Activated T-cell treated with anti-CD3 and anti-CD28 coated beads, Interleukin-2, amount 50 U/mL, for 4 hours (primary cell): Measurements from ENCODE around the gene RGPD6. TPM values are rescaled to one million over a fixed set of nuclear protein-coding genes. Genes with fewer than 3 reads are reported as not detected.
"Not testable (repeated sequence)": the region's sequence is repeated elsewhere in the genome, so short reads cannot be mapped to it uniquely, and the experiment has no call there.

Source experiments
- ATAC-seq, 2 donors: fragments of 200-7000 bp; cut with Tn5 transposase; one replicate each; pipeline ENCODE4 v1.10.0; 2021
- DNase-seq: peaks from one replicate; pipeline ENCODE4 v3.0.0-alpha.2; 2020
- H3K27me3 Mint-ChIP-seq: one replicate; pipeline ENCODE4 v1.8.0; 2021; ENCODE audit warnings: low read depth, mixed read lengths
- H3K36me3 Mint-ChIP-seq: one replicate; pipeline ENCODE4 v1.8.0; 2022; ENCODE audit warnings: mixed read lengths; ENCODE audit not compliant: insufficient read depth
- H3K4me1 Mint-ChIP-seq: one replicate; pipeline ENCODE4 v1.8.0; 2021; ENCODE audit warnings: low read depth, mixed read lengths
- H3K4me3 Mint-ChIP-seq: one replicate; pipeline ENCODE4 v1.8.0; 2021; ENCODE audit warnings: mild to moderate bottlenecking, moderate library complexity, mixed read lengths
- H3K9me3 Mint-ChIP-seq: one replicate; pipeline ENCODE4 v1.8.0; 2021; ENCODE audit warnings: mixed read lengths
- total RNA-seq, 3 donors: library from RNA; stranded (reverse); gene quantifications; one replicate each; pipeline ENCODE4 v1.2.1, GENCODE V29; 2021

RGPD6 gene
- total RNA-seq: 10 to 100 TPM in 2 of 3 donors, 1 to 10 TPM in 1; 7.4 to 20.4 (median 14.9) TPM

GRCh38 chr2:110576763-110577416 is at the start of gene RGPD6:
Gene RGPD6, minus strand, starts transcription at chr2:110577222. Its CDS starts 198 bp downstream, at chr2:110577024.
- DNase-seq, H3K9me3 Mint-ChIP-seq, H3K4me1 Mint-ChIP-seq, H3K36me3 Mint-ChIP-seq, H3K27me3 Mint-ChIP-seq, H3K4me3 Mint-ChIP-seq: not testable (repeated sequence)
- ATAC-seq: peak; percentile 100

DNA sequence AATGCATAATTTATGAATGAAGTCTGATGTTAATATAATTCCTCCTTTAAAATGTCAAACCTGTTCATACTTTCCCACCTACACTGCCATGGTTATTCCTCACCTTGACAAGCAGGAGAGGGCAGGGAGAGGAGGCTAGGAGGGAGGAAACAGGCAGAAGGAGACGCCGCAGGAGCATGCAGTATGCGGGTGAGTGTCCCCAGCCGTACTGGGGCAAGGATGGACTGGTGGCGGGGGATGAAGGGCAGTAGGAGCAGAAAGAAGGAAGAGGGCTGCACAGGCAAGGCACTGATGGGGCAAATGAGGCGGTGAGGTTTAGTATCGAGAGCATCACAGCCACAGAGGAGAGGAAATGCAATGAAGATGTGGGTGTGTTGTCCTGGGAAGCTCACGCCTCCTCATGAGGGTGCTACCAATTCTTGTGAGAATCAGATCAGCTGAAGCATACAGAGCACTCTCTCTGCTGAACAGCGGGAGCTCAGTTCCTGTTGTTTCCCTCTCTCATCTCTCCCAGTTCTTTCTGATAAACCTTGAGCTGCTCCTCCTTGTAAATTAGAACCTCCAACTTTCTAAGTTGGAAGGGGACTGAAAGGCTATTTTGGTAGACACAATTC is 42.4 kb upstream of the RGPD6 start:
- not testable (repeated sequence) for H3K27me3 Mint-ChIP-seq, H3K9me3 Mint-ChIP-seq, DNase-seq, H3K4me3 Mint-ChIP-seq, H3K4me1 Mint-ChIP-seq, H3K36me3 Mint-ChIP-seq, ATAC-seq

DNA sequence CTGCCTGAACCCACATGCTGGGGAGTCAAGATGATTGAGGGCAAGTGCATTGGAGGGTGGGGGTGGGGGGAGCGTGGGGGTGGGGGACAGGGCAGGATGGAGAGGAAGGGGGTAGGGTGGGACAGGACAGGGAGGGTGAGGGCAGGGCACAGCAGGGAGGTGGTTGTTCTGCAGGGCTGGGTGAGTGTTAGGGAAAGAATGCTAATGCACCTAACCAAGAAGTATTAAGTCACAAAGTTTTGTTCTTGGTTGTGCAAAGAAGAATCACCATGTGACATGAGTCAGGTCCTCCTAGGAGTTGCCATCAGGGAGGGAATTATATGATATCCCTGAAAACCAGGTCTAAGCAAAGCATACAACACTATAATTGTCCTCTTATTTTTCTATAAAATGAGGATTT is 36.9 kb upstream of the RGPD6 start:
- not testable (repeated sequence) for H3K9me3 Mint-ChIP-seq, H3K27me3 Mint-ChIP-seq, DNase-seq, H3K36me3 Mint-ChIP-seq, H3K4me1 Mint-ChIP-seq, ATAC-seq, H3K4me3 Mint-ChIP-seq

- H3K36me3 Mint-ChIP-seq, H3K4me1 Mint-ChIP-seq, H3K27me3 Mint-ChIP-seq, H3K9me3 Mint-ChIP-seq, H3K4me3 Mint-ChIP-seq: not testable (repeated sequence)
- ATAC-seq: peak; percentile 67 to 68
- DNase-seq: peak; percentile 40
Observed at GRCh38 chr2:110610613-110611250, 33.7 kb upstream of the RGPD6 start.

DNA sequence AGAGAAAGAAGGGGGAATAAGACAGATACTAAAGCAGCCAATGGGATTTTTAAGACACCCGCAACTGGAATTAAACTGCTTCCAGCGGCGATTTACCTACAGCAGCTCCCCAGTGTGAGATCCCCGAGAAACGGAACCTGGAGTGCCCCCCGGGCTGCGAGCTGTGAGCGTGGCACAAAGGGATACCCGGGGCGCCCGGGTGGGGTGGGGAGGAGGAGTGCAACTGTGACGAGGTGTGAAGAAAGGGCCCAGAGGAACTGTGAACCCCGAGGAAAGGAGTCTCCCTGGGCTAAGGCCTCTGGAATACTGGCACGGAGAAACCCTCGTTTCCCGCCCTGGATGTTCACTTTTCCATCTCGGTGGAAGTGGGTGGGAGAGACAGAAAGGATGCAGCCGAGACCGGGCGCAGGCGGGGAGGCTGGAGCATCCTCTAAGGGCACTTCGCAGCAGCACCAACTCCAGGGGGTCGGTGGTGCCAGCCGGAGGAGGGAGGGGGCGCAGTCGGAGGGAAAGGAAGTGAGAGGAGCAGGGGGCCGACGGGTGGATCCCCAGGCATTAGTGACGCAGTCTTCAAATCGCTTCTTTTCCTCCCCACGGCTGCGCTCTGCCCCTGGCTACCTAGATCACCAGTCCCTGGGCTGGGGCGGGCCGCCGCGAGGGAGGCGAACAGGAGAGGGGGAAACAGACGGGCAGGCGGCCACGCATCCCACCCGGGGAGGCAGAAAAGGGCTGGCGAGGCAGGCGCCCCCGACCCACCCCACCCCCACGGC is 33.0 kb upstream of the RGPD6 start:
- not testable (repeated sequence) for H3K4me3 Mint-ChIP-seq, H3K9me3 Mint-ChIP-seq, H3K27me3 Mint-ChIP-seq, DNase-seq, H3K4me1 Mint-ChIP-seq, H3K36me3 Mint-ChIP-seq
- ATAC-seq: peak; percentile 67 to 68

DNA sequence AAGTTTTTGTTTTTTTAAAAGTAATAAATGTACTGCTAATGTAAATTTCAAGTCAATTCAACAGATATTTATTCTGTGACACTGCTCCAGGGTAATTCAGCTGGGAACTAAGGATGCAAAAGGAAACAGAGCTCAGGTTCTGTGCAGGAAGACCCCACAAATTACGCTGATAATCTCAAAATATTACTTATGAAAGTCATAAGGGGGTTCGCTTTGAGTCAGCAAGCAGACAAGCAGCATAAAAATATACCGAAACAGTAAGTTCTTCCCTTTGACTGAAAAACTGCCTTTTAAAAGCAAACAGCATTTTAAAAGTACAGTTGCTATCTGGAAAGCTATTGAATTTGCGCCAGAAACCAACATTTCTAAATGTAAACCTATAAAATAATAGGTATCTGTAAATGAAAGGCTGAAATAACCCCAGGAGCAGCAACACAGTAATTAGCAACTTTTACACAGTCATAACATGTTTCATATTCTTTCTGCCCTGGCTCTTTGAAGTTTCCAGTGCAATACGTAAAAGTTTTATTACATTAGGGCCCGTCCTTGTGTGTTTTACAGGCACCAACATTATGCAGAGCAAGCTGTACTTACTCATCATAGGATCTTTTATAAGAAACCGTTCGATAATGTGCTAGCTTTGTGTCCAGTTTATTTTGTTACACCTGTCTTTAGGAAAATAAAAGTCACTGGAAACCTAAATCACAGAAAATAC is 31.9 kb upstream of the RGPD6 start:
- H3K27me3 Mint-ChIP-seq, ATAC-seq, H3K9me3 Mint-ChIP-seq: not testable (repeated sequence)

GRCh38 chr2:110605057-110605456 is 28.0 kb upstream of the RGPD6 start:
- not testable (repeated sequence) for H3K27me3 Mint-ChIP-seq, H3K4me3 Mint-ChIP-seq, H3K9me3 Mint-ChIP-seq, H3K36me3 Mint-ChIP-seq, ATAC-seq, DNase-seq, H3K4me1 Mint-ChIP-seq

More for the DNA sequence above, 31.9 kb upstream of the RGPD6 start:
- not testable (repeated sequence) for H3K4me1 Mint-ChIP-seq, H3K36me3 Mint-ChIP-seq, H3K4me3 Mint-ChIP-seq, DNase-seq

GRCh38 chr2:110603917-110604591 is 27.0 kb upstream of the RGPD6 start:
- not testable (repeated sequence) for H3K27me3 Mint-ChIP-seq, ATAC-seq

DNA sequence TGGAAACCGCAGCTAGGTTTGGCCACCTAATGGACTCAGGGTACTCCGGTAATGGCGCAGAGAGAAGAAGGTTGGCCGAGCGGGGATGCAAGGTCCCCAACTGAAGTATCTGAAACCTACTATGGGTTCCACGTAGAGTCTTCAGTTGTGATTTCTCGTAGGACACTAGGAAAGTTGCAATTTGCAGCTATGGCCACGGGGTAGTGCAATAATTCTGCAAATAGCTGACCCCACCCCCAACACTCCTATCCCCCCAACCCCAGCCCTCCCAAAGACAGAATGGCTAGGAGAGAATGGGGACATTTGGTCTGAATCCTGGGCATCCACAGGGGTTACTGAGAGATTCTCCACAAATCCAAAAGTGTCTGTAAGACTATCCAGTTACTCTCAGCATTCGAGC is 25.1 kb upstream of the RGPD6 start:
- H3K27me3 Mint-ChIP-seq, H3K36me3 Mint-ChIP-seq, H3K4me1 Mint-ChIP-seq, H3K4me3 Mint-ChIP-seq, ATAC-seq, H3K9me3 Mint-ChIP-seq, DNase-seq: not testable (repeated sequence)

More at GRCh38 chr2:110603917-110604591, 27.0 kb upstream of the RGPD6 start:
- H3K9me3 Mint-ChIP-seq, H3K36me3 Mint-ChIP-seq, DNase-seq, H3K4me3 Mint-ChIP-seq, H3K4me1 Mint-ChIP-seq: not testable (repeated sequence)

- H3K4me3 Mint-ChIP-seq, DNase-seq, H3K27me3 Mint-ChIP-seq, H3K9me3 Mint-ChIP-seq, H3K36me3 Mint-ChIP-seq, H3K4me1 Mint-ChIP-seq, ATAC-seq: not testable (repeated sequence)
Observed at GRCh38 chr2:110591973-110592372, 15.0 kb upstream of the RGPD6 start.

DNA sequence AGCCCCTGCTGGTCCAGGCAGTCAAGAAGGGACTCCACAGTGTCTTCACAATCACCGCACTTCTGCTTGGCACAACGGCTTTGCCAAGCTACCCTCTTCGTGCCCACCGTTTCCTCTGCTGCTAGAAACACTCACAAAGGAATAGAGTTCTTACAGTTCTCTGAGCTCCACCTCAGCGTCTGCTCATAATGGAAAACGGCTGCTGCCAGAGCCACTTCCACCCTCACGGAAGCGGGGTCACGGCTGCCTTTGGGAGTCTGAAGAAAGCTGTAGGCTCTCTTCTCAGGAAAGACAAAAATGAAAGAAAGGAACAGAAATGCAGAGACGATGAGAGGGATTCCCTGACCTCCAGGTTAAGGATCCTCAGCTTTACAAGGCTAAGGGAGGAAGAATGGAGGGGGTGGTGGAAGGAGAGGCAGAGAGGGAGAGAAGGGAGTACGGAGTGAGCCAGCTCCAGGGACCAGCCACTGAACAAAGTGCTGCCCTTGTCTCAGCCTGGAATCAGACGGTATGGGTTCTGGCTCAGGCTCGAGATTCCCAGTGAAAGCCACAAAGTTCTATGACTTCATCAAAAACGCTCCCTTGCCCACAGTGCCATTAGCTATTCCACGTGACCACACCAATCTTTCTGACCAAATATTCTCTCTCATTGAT is 12.8 kb upstream of the RGPD6 start:
- DNase-seq, H3K4me1 Mint-ChIP-seq, H3K36me3 Mint-ChIP-seq, H3K27me3 Mint-ChIP-seq, H3K4me3 Mint-ChIP-seq, H3K9me3 Mint-ChIP-seq, ATAC-seq: not testable (repeated sequence)

DNA sequence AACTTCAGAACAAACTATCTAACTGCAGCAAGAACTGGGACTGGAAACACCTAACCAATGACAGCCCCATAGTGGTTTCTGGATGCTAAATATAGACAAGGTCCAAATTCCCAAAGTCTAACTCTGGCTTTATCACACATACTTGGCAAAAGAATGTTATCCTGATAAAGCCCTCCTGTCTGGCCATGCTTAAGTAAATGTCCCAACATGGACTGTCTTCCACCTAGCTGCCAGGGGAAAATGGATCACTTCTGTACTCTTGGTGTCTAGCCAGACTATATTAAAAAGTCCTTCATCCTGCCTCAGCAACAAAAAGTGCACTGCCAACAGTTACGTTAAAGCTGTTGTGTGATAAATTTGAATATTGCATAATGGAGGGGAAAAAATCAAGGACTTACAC is 11.5 kb upstream of the RGPD6 start:
- H3K4me1 Mint-ChIP-seq, H3K9me3 Mint-ChIP-seq, DNase-seq, H3K36me3 Mint-ChIP-seq, ATAC-seq, H3K4me3 Mint-ChIP-seq, H3K27me3 Mint-ChIP-seq: not testable (repeated sequence)

DNA sequence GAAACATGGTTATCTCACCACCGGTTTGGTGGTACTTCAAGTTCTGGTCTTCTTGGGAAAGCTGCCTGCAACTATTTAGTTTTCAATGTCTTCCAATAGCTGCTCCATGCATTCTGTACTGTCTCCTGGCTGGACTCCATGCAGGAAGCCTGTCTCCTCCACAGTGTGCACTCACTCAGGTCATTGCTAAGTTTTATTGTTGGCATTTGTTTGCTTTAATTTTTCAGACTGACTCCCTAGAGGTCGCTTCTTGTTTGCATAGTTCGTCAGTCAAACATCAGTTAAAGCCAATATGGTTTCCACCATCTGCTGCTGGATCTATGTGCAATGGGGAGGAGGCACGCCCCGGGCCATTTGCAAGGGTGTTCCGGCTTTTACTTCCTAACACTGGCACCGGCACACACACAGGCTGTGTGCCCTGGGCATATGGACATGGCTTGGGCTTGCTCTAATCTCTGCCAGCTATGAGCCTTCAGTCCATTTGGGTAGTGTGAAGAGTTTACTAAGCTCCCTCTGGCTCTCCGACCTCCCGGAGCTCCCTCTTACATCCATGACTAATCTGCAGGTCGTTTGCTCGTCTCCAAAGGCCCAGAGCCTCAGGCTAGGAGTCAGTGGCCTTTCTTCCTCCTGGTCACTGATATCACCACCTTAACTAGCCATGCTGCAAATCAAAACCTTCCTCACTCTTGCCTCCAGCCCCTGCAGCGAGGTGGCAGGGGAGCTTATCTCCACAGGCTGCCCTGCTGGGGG is 2.4 kb upstream of the RGPD6 start:
- not testable (repeated sequence) for H3K36me3 Mint-ChIP-seq, H3K27me3 Mint-ChIP-seq, H3K4me3 Mint-ChIP-seq, DNase-seq, H3K4me1 Mint-ChIP-seq, H3K9me3 Mint-ChIP-seq, ATAC-seq
